ENCODE data around the gene AQP2. TPM values are rescaled to one million over a fixed set of nuclear protein-coding genes. Genes with fewer than 3 reads are reported as not detected.

The AQP2 gene
- total RNA-seq, 4 donors from 2014 or later: not detected

GRCh38 chr12:49941556-49942511 lies 8.7 kb upstream of the AQP2 start:
- TF ChIP-seq CTCF (IDR thresholded peaks at IDR 0.05): no peak
- TF ChIP-seq POLR2A (IDR thresholded peaks at IDR 0.05): no peak
- Histone ChIP-seq H3K27me3 (no peaks in the 10 kb centered on the region), H3K4me1 (no peaks in the 10 kb centered on the region), H3K9me3 (no peaks in the 10 kb centered on the region), H3K36me3 (no peaks in the 10 kb centered on the region), H3K27ac (no peak overlapping the region), H3K4me3 (no peak overlapping the region)
- DNase-seq: peak in 1 of 3 donors; percentile 37

GRCh38 chr12:49942512-49942893 lies 8.0 kb upstream of the AQP2 start:
- Histone ChIP-seq H3K36me3 (no peaks in the 10 kb centered on the region), H3K27ac (no peak overlapping the region), H3K27me3 (no peaks in the 10 kb centered on the region), H3K9me3 (no peaks in the 10 kb centered on the region), H3K4me3 (no peak overlapping the region), H3K4me1 (no peaks in the 10 kb centered on the region)
- TF ChIP-seq CTCF (IDR thresholded peaks at IDR 0.05) (no peak), POLR2A (IDR thresholded peaks at IDR 0.05) (no peak)
- DNase-seq: peak in 1 of 3 donors; percentile 31

- H3K27ac ChIP-seq: no peak overlapping the region
- H3K36me3 ChIP-seq: no peaks in the 10 kb centered on the region
- no peaks in the 10 kb centered on the region for H3K27me3 ChIP-seq
- TF ChIP-seq CTCF (IDR thresholded peaks at IDR 0.05): no peak
- no peaks in the 10 kb centered on the region for H3K4me1 ChIP-seq
- no peak overlapping the region for H3K4me3 ChIP-seq
- H3K9me3 ChIP-seq: no peaks in the 10 kb centered on the region
- DNase-seq: peak in 1 of 3 donors; percentile 48
Observed at GRCh38 chr12:49942921-49943624, 7.5 kb upstream of the AQP2 start.

- peak in 1 of 3 donors; percentile 10 for DNase-seq
- no peaks in the 10 kb centered on the region for H3K9me3 ChIP-seq
- H3K4me3 ChIP-seq: no peak overlapping the region
- no peaks in the 10 kb centered on the region for H3K27me3 ChIP-seq
- H3K4me1 ChIP-seq: no peaks in the 10 kb centered on the region
- TF ChIP-seq CTCF (IDR thresholded peaks at IDR 0.05) (no peak), POLR2A (IDR thresholded peaks at IDR 0.05) (no peak)
- H3K27ac ChIP-seq: no peak overlapping the region
- H3K36me3 ChIP-seq: no peaks in the 10 kb centered on the region
Observed at GRCh38 chr12:49943625-49943960, 6.9 kb upstream of the AQP2 start.

GRCh38 chr12:49944046-49944445 lies 6.5 kb upstream of the AQP2 start:
- H3K36me3 ChIP-seq: no peaks in the 10 kb centered on the region
- no peak overlapping the region for H3K4me3 ChIP-seq
- no peak overlapping the region for H3K27ac ChIP-seq
- no peaks in the 10 kb centered on the region for H3K27me3 ChIP-seq
- DNase-seq: peak in 1 of 3 donors; percentile 58
- no peak for TF ChIP-seq POLR2A (IDR thresholded peaks at IDR 0.05)
- no peak for TF ChIP-seq CTCF (IDR thresholded peaks at IDR 0.05)
- H3K4me1 ChIP-seq: no peaks in the 10 kb centered on the region
- H3K9me3 ChIP-seq: no peaks in the 10 kb centered on the region
